Stimulated activated CD8-positive, alpha-beta memory T cell treated with anti-CD3 and anti-CD28 coated beads, Interleukin-2, amount 100 ng/mL, for 48 hours (primary cell): ENCODE results near the gene DSC3.
"Not testable (repeated sequence)": the region's sequence is repeated elsewhere in the genome, so short reads cannot be mapped to it uniquely, and the experiment has no call there.

ENCODE experiments used
- DNase-seq, 2 donors: peaks; one replicate each; pipeline ENCODE4 v3.0.0-alpha.2; 2020; ENCODE audit warnings: low read depth in 2 of 2

Gene DSC3

DNA sequence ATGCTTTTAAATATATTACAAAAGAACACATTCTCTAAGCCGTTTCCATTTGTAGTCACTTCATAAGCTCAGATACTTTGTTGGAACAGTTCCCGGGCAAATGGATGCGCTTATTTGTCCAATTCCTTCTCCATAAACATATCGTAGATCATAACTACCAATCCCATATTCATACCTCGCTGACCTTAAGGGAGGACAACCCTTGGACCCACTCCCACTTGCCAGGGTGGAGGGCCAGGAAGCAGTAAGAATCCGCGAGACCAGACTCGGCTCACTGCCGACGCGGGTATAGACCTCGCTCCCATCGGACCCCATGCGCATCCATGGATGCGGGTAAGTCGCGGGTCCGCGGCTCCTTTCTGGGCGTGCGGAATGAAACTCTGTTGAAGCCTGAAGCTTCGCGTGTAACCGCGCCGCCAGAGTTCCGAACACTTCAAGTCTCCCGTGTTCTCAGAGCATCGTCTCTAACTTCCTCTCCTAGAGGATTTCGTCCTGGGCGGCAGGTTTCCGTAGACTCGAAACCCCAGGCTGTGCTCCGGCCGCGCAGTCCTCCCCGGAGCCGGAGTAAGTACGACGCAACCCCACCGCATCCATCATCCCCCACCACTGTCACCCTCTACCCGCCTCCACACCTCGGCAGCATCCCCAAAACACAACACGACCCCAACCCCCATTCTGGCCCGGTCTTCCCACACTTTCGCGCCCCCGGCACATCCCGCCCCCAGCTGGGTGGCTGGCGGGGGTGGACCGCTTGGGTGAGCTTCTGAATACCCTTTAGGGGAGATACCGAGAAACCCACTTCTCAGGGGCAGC lies 1.1 kb downstream of the DSC3 start:
- DNase-seq: no peak

DNA sequence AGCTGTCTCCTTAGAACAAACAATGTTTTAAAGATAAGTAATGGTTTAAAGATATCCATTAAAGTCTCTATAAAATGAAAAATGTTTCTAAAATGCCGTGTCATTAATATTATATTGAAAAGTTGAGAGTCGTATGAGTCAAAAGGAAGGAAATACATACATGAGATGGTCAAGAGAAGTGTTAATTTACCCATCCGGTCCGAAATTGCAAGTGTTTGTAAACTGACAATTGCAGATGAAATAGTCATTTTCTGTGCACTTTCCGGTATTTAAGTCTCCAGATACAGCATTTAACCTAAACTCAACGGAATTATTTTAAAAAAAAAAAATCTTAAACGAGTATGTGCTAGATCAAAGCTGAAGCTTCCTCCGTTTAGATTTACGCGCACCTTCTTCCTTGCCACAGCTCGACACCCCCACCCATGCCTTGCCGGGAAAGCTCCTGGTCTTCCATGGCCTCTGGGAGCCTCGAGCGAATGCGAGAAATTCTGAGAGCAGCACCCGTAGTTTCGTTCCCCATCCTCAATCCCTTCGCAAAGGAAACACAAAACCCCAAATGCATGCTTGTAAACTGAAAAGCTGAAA lies 1.8 kb downstream of the DSC3 start:
- no peak for DNase-seq

DNA sequence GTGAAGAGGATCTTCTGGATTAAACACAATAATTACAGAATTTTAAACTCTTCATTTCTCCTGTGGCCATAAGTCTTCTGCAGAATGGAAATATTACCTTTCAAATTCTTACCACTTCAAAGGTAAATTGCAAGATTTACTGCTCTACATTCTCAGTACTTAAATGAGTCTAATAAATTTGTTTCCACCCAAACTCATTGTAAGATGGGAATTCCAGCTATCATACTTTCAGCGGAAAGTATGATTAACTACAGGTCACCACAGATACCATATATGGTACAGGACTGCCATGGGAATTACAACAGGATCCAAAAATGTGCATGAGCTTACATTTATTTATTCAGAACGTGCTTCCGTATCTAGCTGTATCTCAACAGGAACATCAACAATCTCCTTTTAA lies 3.1 kb downstream of the DSC3 start:
- no peak for DNase-seq

- DNase-seq: not testable (repeated sequence)
Measured at GRCh38 chr18:31037686-31038085, 4.9 kb downstream of the DSC3 start.

DNA sequence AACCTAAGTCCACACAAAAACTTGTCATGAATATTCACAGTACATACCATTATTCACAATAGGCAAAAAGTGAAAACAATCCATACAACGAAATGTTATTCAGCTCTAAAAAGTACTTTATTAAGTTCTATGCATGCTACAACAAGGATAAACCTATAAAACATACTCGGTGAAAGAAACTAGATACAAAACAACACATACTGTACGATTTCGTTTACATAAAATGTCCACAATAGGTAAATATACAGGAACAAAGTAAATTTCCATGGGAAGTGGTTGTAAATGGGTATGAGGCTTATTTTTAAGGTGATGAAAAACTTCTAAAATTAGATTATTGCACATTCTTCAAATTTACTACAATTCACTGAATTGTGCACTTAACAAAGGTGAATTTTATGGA lies 8.0 kb downstream of the DSC3 start:
- no peak for DNase-seq

- DNase-seq: no peak
Measured at GRCh38 chr18:31030574-31031278, 11.8 kb downstream of the DSC3 start.

GRCh38 chr18:31015715-31016434 lies 26.7 kb downstream of the DSC3 start:
- DNase-seq: no peak

GRCh38 chr18:31011455-31011854 lies 31.1 kb downstream of the DSC3 start:
- DNase-seq: not testable (repeated sequence)

DNA sequence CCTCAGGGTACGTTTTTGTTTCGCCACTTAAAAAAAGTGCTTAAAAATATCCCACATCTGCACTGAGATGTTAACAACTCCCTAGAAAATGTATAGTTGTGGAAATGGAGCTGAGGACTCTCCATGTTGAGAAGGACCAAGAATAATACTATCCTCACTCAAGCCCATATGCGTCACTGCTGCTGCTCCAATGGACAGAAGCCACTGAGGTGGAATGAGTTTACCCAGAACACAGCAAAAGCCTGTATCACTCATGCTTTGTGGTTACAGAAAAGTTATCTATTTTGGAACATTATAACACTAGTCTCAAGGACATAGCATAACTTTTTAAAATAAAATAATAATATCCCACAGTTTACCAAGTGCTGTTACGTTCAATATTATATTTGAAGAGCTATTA lies 31.9 kb downstream of the DSC3 start:
- DNase-seq: no peak

GRCh38 chr18:30999887-31000628 lies 42.5 kb downstream of the DSC3 start:
- DNase-seq: no peak

DNA sequence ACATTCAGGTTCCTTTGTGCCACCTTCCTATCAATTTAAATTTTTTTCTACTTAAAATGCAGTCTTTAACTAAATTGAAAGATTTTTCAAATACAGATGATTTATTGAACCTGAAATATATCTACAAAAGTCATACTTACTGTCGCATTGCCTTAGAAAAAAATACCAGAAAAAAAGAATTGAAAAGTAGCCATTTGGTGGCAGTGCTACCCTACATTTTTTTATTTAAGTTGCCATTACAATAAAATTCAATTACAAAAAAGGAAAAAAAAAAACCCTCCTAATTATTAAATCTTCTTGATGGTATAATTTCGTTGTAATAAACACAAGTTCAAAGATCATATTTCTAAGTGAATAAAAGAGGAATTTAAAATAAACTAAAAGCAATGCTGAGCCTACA lies 43.4 kb downstream of the DSC3 start:
- DNase-seq: no peak

GRCh38 chr18:30997223-30997622 lies 45.3 kb downstream of the DSC3 start:
- DNase-seq: no peak

DNA sequence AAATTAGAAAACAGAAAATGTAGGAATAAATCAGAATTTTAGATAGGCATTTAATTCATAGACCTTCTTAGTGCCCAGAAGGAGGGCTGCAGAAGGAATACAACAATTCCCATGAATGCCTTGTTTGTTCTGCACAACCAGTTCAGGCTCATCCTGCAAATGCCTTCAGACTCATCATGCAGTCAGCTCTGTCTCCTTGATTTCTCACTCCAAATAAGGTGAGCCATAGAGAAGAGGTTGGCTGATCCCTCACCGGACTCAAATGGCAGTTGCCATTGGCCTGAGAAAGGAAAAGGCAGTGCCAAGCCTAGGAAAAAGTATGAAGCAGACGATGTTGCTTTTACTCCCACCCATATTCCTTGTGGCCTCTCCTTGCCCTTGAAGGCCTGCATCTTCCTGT lies 50.3 kb downstream of the DSC3 start:
- DNase-seq: no peak

GRCh38 chr18:30991397-30991796 lies 51.1 kb downstream of the DSC3 start:
- no peak for DNase-seq

DNA sequence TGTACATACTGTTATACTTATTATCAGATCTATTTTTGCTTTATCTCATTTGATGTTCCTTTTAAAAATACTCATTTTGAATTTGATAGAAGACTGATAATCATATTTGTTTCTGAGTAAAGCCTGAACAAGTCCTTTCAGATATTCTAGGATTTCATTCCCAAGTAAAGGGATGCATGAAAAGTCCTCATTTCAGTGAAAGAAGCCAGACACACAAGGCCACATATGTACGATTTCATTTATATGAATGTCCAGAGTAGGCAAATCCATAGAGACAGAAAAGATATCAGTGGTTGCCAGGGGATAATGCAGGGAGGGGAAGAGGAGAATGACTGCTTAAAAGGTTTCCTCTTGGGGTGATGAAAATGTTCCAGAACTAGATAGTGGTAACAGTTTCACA lies 53.4 kb downstream of the DSC3 start:
- DNase-seq: no peak

GRCh38 chr18:30988440-30988839 lies 54.1 kb downstream of the DSC3 start:
- no peak for DNase-seq

GRCh38 chr18:30987467-30988241 lies 54.9 kb downstream of the DSC3 start:
- DNase-seq: no peak

- no peak for DNase-seq
Measured at GRCh38 chr18:30985753-30986152, 56.8 kb downstream of the DSC3 start.

DNA sequence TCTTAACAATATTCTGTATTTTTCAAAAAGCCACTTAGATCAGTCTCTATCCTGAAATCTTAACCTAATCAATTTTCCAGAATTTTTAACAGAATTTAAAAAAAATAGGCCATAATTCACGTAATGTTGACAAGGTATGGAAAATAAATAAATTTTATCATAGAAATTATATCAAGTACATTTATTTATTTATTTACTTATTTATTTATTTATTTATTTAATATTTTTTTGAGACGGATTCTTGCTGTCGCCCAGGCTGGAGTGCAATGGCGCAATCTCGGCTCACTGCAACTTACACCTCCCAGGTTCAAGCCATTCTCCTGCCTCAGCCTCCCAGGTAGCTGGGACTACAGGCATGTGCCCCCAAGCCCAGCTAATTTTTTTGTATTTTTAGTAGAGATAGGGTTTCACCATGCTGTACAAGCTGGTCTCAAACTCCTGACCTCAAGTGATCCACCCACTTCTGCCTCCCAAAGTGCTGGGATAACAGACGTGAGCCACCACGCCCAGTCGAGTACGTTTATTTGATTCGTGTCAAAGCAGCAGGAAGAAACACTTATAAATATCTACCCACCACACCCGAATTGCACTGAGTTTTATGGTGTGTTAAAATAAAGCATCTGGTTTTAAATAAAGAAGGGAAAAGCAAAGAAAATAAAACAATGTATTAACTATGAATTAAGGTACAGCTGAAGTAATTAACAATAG lies 60.1 kb downstream of the DSC3 start:
- DNase-seq: no peak

GRCh38 chr18:30978091-30978490 lies 64.5 kb downstream of the DSC3 start:
- DNase-seq: not testable (repeated sequence)
